NCI-H526 treated with DMSO at 0.1 percent for 48 hours (cell line): Measurements from ENCODE around the gene NUP205.

Experiments
- DNase-seq: peaks from one replicate; lab custom pipeline; 2025; lab: John Stamatoyannopoulos, UW

The NUP205 gene, protein sequence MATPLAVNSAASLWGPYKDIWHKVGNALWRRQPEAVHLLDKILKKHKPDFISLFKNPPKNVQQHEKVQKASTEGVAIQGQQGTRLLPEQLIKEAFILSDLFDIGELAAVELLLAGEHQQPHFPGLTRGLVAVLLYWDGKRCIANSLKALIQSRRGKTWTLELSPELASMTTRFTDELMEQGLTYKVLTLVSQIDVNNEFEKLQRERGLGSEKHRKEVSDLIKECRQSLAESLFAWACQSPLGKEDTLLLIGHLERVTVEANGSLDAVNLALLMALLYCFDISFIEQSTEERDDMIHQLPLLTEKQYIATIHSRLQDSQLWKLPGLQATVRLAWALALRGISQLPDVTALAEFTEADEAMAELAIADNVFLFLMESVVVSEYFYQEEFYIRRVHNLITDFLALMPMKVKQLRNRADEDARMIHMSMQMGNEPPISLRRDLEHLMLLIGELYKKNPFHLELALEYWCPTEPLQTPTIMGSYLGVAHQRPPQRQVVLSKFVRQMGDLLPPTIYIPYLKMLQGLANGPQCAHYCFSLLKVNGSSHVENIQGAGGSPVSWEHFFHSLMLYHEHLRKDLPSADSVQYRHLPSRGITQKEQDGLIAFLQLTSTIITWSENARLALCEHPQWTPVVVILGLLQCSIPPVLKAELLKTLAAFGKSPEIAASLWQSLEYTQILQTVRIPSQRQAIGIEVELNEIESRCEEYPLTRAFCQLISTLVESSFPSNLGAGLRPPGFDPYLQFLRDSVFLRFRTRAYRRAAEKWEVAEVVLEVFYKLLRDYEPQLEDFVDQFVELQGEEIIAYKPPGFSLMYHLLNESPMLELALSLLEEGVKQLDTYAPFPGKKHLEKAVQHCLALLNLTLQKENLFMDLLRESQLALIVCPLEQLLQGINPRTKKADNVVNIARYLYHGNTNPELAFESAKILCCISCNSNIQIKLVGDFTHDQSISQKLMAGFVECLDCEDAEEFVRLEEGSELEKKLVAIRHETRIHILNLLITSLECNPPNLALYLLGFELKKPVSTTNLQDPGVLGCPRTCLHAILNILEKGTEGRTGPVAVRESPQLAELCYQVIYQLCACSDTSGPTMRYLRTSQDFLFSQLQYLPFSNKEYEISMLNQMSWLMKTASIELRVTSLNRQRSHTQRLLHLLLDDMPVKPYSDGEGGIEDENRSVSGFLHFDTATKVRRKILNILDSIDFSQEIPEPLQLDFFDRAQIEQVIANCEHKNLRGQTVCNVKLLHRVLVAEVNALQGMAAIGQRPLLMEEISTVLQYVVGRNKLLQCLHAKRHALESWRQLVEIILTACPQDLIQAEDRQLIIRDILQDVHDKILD (N-terminal part only)

DNA sequence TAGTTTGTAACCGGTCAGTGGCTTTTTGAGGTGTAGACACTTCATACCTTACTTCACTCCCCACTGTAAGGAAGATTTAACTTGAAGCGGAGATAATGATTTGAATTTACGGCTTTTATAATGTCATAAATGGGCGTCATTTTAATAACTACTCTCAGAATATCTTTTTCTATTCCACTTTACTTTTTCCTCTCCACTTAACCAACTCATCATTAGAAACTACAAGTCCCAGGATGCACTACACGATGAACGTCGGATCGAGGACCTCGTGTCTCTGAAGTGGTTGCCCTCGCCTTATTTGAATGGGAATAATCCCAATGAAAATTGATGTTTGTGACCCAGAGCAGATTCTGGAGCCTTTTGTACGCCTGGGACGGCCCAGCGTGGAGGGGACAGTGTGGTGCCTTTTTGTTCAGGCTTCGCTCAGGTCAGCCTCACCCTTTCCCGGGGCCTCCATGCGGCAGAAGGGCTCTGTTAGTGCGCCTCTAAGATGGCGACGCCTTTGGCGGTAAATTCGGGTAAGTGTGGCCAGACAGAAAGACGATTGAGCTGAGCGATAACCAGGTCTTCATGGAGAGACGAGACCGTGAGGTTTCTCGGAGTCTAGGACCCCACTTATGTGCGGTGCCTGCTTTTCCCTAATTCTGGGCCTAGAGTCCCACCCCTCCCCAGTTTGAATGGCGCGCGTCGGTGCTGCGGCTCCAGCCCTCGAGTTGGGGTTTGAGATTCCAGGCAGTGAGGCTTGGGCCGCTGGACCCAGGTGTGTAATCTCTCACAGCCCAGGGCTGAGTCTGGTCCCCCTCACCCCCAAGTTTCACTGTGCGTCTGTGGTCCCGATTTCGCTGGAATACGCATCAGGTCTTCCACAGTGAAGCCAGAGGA is at the start of gene NUP205:
NUP205 (plus strand) TSS at position 463 of the 882 bp plus-strand sequence; CDS start at position 491, 28 bp downstream.
- peak; percentile 98 for DNase-seq

DNA sequence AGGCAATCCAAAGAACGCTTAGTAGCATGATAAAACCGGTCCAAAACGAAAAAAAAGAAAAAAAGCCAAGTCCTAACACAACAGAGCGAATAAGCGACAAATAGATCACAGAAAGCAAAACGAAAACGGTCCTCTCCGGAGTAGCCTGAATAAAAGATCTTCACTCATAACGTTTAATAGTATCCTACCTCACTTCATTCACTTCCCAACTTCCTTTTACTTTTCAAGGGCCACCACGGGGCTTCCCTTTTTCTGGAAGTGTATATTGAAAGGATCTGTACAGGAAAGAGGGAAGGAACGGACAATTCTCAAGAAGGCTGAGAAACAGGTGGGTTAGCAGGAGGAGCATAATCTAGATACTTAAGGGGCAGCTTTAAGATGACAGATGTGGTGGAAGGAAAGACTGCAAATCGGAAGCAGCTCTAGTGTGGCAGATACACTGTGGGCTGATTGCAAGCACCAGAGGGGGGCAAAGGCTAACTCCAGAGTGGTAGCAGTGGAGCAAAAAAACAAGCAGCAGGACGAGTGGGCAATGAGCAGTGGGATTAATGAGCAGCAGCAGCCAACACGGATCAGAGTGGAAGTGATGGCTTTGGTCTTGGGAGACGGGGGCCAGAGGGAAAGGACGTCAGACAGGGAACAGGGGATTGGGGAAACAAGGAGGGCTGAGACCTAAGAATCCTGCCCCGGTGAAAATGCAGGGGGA is 48.7 kb upstream of the NUP205 start:
- peak; percentile 54 for DNase-seq

DNA sequence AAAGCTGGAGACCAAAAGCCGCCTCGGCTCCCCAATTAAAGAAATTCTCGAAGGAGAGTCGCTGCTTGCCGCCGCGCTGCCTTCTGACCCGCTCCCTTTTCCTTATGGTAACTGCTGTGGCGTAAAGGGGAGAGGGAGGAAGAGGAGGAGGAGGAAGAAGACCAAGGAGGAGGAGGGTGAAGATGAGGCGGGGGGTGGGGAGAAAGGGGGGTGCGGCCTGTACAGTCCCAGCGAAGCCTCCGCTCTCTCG is 48.2 kb upstream of the NUP205 start:
- DNase-seq = no peak

DNA sequence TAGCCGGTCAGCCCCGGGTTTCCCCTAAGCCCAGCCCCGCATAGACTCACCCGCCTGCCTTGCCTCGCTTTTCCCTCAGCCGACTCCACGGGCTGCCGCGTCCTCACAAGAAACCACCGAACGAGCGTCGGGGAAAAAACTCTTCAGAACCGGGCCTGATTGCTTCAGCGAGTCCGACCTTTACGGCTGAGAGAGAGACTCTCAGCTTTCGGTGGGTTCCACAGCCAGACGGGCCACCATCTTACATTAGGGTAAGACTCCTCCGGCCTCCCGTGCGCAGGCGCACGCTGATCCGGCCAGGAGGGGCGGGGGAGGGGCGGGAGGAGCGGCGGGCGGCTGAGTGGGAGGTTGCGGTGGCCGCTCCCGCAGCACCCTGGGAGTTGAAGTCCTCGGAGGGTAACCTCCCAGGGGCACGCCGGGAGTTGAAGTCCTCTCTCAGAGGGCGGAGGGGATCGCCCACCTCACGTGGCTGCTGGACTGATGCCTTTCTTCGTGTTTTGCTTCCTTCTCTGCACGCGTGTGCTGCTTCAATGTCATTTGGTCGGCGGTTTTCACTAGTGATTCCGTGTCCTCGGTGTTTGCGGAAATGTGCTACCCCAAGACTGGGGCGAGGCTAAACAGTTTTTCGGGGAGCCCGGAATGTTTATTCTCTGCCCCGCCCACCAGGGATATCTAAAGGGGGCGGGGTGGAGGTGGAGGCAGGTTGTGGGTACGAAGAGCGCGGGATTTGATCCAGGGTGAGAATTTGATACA is 47.7 kb upstream of the NUP205 start, which contains the start of gene CNOT4:
CNOT4 (minus strand) TSS at position 264 of the 753 bp plus-strand sequence. CDS start 71,771 bp downstream, outside the sequence.
- peak; percentile 96 for DNase-seq

DNA sequence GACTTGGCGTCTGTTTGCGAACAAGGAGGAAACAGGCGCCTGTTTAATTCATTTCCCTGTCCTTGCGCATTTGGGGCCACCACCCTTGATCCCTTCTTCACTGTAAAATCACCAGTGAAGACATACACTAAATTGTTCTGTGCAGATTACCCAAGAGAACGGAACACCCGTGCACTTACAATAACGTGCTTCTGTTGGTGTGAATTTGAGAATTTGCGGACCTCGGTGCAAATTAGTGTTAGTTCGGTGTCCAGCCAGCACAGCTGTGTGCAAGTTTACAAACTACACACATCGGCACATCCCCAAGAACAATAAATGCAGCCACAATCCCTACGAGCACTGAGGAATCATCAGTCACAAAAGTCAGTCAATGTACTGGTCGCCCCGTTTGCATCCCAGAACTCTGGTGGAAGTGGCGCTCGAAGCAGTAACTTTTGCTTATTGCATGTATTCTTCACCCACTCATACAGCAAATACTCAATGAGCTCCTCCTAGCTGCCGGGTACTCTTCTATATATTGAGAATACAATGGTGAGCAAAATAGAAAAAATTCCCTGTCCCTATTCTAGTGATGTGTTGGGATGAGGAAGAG is 47.0 kb upstream of the NUP205 start:
- peak; percentile 25 for DNase-seq

DNA sequence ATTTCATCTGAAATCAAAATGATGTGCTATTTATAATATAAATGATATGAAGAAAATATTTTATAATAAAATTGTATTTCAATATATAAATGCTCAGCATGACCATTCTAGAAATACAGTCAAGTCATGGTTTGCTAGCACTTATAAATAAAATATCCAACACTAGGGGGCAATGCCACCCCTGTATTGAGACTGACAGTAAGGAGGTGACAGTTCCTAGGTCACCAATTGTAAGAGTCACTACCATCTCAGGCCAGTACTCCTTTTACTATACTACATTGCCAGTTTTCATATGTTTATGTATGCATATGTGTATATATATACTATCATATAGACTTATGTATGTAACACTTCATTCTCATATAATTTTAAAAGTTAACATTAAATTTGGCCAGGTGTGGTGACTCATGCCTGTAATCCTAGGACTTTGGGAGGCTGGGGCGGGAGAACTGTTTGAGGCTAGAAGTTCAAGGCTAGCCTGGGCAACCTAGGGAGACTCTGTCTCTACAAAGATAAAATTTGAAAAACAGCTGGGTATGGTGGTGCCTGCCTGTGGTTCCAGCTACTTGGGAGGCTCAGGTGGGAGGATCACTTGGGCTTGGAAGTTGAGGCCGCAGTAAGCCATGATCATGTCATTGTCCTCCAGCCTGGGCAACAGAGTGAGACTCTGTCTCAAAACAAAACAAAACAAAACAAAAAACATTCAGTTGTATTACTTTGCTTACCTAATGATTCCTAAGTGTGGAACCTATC is 45.4 kb upstream of the NUP205 start:
- peak; percentile 81 for DNase-seq

DNA sequence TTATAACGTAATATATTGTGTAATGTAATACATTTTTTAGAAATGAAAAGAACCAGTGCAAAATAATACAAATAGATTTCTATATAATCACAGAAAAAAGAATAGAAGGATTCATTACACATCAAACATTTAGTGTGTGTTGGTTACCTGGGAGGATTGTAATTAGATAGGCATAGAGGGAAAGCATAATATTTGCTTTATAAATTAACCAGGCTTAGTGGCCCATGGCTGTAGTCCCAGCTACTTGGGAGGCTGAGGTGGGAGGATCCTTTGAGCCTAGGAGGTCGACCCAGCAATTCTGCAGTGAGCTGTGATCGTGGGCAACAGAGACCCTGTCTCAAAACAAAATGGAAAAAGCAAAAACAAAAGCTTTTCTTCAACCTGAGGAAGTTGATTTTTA is 42.9 kb upstream of the NUP205 start:
- DNase-seq = no peak

DNA sequence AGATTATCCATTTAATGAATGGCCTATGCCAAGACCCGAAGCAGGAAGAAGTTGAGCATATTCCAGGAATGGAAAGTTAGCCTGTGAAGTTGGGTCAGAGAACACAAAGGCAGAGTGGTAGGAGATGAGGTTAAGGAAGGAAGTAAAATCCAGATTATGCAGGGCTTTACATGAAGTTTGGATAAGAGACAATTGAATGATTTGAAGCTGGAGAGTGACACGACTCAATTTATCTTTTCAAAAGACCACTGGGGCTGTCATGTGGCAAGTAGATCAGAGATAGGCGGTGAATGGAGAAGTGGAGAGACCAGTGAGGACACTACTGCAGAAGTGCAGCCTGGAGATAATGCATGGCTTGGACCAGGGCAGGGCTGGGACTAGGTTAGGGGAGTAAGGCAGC is 40.7 kb upstream of the NUP205 start:
- no peak for DNase-seq

DNA sequence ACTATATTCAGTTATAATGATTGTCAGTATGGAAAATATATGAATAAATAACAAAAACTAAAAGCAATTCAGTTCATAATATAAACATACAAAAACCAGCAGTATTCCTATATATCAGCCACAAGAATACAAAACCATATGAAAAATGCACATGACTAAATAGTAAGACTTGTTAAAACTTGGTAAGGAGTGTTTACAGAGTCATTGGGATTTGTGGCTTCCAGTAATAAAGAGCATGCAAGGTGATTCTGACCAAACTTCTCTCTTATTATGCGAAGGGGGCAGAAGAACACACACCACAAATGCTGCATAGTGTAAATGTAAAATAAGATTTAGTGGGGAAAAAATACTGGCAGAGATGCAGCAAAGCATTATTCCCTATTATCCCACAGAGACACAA is 39.0 kb upstream of the NUP205 start:
- DNase-seq = no peak

DNA sequence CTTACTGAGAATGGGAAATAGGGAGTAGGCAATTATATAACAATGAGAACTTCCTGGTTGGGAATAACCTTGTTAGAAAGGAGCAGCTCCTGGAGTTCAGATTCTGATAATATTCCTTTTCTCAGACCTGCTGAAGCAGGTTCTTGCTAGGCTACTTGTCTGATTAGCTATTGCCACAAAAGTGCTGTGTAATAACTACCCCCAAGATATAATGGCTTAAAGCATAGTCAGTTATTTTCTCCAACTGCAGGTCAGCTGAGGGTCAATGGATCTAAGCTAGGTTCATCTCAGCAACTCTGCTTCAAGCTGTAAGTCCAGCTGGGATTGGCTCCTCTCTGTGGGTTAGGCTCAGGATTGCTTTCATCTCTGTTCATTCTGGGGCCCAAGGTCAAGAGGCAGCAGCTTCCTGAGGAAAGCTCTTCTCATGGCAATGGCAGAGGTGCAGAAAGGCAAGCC is 38.5 kb upstream of the NUP205 start:
- no peak for DNase-seq

DNA sequence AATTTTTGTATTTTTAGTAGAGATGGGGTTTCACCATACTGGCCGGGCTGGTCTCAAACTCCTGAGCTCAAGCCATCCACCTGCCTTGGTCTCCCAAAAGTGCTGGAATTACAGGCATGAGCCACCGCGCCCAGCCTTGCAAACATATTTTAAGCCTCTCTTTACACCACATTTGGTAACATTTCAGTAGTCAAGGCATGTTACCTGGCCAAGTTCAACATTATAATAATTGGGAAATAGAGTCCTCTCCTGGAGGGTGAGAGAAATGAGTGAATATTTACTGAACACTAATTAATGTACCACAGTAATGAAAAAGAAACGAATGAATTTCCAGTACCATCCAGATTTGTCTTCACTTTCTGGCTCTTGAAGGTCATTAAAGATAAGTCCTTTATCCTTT is 37.8 kb upstream of the NUP205 start:
- no peak for DNase-seq

DNA sequence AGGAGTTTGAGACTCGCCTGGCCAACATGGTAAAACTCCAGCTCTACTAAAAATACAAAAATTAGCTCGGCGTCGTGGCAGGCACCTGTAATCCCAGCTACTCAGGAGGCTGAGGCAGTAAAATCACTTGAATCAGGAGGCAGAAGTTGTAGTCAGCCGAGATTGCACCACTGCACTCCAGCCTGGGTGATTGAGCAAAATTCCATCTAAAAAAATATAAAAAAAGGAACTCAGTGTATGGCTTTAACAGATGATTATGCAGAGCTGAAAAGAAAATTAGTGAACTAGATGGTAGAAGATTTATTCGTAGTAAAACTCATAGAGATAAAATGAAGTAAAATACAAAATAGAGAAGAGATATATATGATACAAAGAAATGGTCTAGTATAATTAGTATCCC is 35.2 kb upstream of the NUP205 start:
- no peak for DNase-seq

DNA sequence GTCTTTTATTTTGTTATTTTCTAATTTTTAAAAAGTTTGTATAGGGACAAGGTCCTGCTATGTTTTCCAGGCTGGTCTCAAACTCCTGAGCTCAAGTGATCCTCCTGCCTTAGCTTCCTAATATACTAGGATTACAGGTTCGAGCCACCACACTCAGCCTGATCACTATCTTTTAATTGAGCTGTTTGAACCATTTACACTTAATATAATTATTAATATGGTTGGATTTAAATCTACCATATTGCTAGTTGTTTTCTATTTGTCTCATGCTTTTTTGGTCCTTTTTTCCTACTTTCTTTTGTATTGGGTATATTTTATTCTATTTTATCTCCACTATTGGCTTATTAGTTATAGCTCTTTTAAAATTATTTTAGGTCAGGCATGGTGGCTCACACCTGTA is 34.6 kb upstream of the NUP205 start:
- DNase-seq = no peak

DNA sequence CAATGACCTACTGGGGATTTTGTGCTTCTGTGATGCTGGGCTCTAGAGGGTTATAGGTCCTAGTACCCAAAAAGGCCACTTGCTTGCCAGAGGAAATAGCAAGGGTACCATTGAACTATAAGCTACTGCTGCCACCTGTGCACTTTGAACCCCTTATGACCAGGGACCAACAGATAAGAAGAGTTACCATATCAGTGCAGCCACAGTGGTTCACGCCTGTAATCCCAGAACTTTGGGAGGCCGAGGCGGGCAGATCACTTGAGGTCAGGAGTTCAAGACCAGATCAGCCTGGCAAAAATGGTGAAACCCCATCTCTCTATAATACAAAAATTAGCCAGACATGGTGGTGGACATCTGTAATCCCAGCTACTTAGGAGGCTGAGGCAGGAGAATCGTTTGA is 32.3 kb upstream of the NUP205 start:
- DNase-seq = no peak

DNA sequence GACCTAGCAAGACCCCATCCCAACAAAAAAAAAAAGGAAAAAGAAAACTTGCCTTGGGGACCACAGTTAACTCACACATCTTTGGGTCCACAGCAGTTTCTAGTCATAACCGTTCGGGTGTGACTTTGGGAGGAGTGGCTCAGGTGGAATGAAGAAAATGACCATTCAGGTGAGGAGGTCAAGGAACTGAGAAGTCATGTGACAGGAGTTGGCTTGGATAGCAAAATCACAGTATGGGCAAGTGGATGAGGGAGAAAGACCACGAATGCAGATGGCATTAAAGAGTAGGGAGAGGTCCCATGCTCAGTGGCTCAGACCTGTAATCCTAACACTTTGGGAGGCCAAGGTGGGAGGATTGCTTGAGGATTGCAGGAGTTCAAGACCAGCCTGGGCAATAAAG is 30.7 kb upstream of the NUP205 start:
- DNase-seq = no peak

DNA sequence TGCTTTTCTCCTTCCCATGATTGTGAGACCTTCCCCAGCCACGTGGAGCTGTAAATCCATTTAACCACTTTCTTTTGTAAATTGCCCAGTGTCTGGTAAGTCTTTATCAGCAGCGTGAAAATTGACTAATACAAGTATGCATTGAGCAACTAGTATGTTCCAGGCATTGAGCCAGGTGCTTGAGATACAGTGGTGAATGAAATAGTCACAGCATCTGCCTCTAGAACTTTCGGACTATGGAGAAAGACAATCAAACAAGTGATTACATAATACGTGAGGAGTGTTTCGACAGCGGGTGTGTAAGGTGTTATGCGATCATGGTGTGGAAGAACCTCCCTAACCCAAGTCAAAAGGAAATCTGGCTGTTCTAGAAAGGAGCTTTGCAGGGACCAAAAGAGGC is 21.6 kb upstream of the NUP205 start:
- DNase-seq = no peak

DNA sequence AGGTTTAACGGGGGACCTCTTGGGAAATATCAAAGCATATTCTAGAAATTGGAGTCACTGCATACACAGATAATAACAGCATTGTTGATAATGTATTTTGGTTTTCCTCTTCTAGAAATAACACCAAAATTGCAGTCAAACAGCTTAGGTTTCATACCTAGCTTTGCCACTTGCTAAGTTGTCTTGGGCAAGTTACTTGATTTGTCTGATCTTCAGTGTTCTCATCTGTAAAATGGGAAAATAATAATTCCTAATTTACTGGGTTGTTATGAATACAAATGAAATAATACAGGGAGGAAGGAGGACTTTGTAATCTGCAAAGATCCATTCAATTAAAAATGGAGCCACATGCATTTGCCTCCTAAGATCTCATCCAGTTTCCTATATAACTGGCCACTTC is 20.3 kb upstream of the NUP205 start:
- no peak for DNase-seq

DNA sequence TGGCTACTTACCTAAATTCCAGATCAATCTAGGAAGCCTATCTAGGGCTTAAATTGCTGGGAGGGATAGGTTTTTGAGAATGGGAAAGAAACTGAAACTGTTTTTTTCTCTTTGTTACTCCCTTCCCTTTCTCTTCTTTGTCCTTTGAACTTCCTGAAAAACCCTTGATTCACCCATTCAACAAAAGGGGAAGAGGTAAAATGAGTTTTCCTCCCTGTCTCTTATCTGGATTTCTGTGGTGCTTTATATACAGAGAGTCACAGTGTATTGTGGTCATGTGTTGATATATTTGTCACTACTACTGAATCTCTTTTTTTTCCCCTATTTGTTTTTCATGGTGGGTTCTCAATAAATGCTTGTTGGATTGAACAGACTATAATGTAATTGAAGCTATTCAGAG is 19.8 kb upstream of the NUP205 start:
- DNase-seq = no peak

DNA sequence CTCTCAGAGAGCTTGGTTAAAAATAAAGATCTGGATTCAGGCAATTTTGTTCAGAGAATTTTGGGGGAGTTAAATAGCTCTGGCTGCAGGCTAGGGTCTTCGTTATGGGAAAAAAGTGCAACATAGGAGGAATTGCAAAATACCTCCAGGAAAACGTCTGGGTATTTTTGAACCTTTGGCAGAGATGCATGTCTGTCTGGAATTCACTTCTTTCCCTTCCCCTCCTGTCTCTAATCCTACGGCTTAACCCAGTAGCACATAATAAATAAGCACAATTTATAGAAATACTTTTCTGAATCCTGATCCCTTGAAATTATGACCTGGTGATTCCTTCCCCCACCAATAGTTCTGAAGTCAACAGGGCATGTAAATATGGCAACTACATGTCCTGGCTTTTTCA is 19.3 kb upstream of the NUP205 start:
- no peak for DNase-seq
